Prostate gland (tissue), 2 donors: ENCODE measurements around the gene KLHL26.

Experiments used
- POLR2A ChIP-seq: fragments of 450-650 bp; IDR thresholded peaks from one replicate; pipeline ENCODE4 v1.6.1; 2016; ENCODE audit warnings: antibody characterized with exemption, mild to moderate bottlenecking
- POLR2AphosphoS5 ChIP-seq: sonication (generic); formaldehyde crosslinking; IDR thresholded peaks from one replicate; pipeline ENCODE4 v1.6.1; 2017; ENCODE audit warnings: antibody characterized with exemption
- TF ChIP-seq, protein P1 (sequence below), 4 experiments: fragments of 200-600 bp in 2 of 4; fragments of 450-650 bp in 2 of 4; sonication (generic) in 2 of 4; IDR thresholded peaks; 1 replicate in 3 of 4; 2 replicates in 1 of 4; pipeline ENCODE4 v1.5.1; 2016 to 2019; ENCODE audit warnings: antibody characterized with exemption in 4 of 4, mild to moderate bottlenecking in 2 of 4, moderate library complexity in 2 of 4

DNA sequence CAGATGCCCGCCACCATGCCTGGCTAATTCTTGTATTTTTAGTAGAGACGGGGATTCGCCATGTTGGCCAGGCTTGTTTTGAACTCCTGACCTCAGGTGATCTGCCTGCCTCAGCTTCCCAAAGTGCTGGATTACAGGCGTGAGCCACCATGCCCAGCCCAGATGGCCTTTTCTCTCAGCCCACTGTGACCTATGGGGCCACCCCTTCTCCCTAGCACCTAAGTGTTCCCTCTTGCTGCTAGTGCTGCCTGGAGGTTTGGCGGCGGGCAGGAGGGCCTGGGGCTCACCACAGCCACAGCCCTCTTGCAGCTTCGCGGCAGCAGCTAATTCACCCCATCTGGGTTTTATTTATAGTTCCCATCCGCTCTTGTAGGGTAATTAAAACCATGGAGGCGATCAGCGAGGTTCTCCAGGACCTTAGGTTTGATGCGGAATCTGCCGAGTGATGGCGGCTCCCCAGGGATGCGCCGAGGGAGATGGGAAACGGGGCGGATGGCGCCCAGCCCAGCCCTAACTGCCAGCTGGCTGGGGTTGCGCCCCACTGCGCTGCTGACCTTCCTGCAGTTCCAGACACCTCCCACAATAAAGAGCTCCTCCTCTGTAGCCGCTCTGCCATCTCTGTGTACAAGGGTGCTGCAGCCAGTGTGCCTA is 45.0 kb upstream of the KLHL26 start:
- TF ChIP-seq, protein P1, sequence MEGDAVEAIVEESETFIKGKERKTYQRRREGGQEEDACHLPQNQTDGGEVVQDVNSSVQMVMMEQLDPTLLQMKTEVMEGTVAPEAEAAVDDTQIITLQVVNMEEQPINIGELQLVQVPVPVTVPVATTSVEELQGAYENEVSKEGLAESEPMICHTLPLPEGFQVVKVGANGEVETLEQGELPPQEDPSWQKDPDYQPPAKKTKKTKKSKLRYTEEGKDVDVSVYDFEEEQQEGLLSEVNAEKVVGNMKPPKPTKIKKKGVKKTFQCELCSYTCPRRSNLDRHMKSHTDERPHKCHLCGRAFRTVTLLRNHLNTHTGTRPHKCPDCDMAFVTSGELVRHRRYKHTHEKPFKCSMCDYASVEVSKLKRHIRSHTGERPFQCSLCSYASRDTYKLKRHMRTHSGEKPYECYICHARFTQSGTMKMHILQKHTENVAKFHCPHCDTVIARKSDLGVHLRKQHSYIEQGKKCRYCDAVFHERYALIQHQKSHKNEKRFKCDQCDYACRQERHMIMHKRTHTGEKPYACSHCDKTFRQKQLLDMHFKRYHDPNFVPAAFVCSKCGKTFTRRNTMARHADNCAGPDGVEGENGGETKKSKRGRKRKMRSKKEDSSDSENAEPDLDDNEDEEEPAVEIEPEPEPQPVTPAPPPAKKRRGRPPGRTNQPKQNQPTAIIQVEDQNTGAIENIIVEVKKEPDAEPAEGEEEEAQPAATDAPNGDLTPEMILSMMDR (IDR thresholded peaks at IDR 0.05): no peak
- TF ChIP-seq POLR2AphosphoS5 (no peak), POLR2A (no peak)
